PFSK-1 (cell line): ENCODE results near the gene SPANXA2. TPM values are rescaled to one million over a fixed set of nuclear protein-coding genes. Genes with fewer than 3 reads are reported as not detected.
"Not testable (repeated sequence)": the region's sequence is repeated elsewhere in the genome, so short reads cannot be mapped to it uniquely, and the experiment has no call there.

Source experiments
- FOXP2 ChIP-seq: optimal IDR thresholded peaks from 2 replicates; pipeline ENCODE3; 2011; ENCODE audit warnings: borderline replicate concordance, control low read depth, inconsistent platforms; ENCODE audit not compliant: insufficient read depth; ENCODE audit errors: extremely low read length, extremely low read depth
- POLR2AphosphoS5 ChIP-seq: IDR thresholded peaks from 2 replicates; pipeline ENCODE4 v1.6.1; 2012; ENCODE audit warnings: low read depth, mild to moderate bottlenecking, control low read depth, low read length, moderate library complexity
- REST ChIP-seq, 2 experiments: IDR thresholded peaks; 2 replicates each; pipeline versions ENCODE4 v1.6.1 to v1.8.0; 2011 to 2012; ENCODE audit warnings: low read depth in 2 of 2, low read length in 2 of 2, control low read depth in 1 of 2, inconsistent platforms in 1 of 2, mild to moderate bottlenecking in 1 of 2, moderate library complexity in 1 of 2; ENCODE audit not compliant: insufficient read depth in 1 of 2
- SIN3A ChIP-seq: IDR thresholded peaks from 2 replicates; pipeline ENCODE4 v1.6.1; 2012; ENCODE audit warnings: mild to moderate bottlenecking, low read length, moderate library complexity, borderline replicate concordance; ENCODE audit not compliant: insufficient read depth
- TAF1 ChIP-seq: IDR thresholded peaks from 2 replicates; pipeline ENCODE4 v1.6.1; 2012; ENCODE audit warnings: low read length, control low read depth, borderline replicate concordance; ENCODE audit not compliant: insufficient read depth
- polyA plus RNA-seq: library from polyadenylated mRNA; unstranded; fragments of >200 nt; gene quantifications from one replicate; pipeline ENCODE4 v1.2.1, GENCODE V29; 2012; ENCODE audit warnings: low read depth, missing spikeins; ENCODE audit not compliant: insufficient read length

SPANXA2 gene
- not detected for polyA plus RNA-seq

- not testable (repeated sequence) for TF ChIP-seq POLR2AphosphoS5; REST (IDR thresholded peaks at IDR 0.05; ENCODE audit: insufficient read depth in 1 of 2, low read depth in 2 of 2, low read length in 2 of 2); TAF1
These were observed at the start of gene SPANXA2 for GRCh38 chrX:141589408-141589807. SPANXA2 (plus strand) TSS chrX:141589708; CDS start chrX:141589768, 60 bp downstream.

DNA sequence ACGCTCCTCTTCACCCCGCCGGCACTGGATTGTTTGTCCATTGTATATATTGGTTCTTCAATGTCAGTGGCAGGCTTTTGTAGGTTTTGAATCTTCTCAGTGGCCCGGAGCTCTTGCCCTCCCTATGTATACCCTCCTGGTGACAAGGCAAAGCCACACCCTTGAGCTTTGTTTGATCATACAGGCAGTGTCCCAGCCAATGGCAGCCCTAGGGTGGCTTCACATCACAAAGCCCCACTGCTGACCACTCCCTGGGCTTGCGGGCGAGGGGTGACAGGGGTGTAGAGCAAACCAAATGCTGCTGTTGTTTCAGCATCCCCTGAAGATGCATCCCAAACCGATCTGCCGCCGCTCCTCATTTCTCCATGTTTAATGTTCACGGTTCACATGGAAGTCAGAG, 4.9 kb upstream of the SPANXA2 start, which contains the start of gene SPANXA1:
Gene SPANXA1 (minus strand): TSS at position 101 of the 400 bp plus-strand sequence. CDS start 60 bp downstream, at position 41.
- TF ChIP-seq TAF1, SIN3A, FOXP2: not testable (repeated sequence)

DNA sequence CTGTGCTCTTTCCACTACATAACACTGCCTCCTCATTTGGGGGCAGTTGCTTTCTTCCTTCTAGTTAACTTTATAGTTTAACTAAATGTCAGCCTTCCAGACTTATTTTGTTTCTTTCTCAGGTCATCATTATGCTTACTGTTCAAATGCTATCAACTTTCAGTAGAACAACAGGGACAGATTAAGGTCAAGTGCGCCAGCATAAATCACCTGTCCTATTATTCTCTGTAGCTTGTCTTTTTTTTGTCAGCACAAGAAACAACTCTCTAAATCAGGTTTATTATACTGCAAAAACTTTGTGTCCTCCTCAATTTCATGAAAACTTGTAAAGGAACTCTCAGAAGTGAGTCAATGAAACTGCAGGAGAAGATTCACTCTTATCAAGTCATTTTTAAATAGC, 19.6 kb downstream of the SPANXA2 start:
- TF ChIP-seq FOXP2 (no peak), TAF1 (no peak), REST (IDR thresholded peaks at IDR 0.05; ENCODE audit: insufficient read depth in 1 of 2, low read depth in 2 of 2, low read length in 2 of 2) (no peak), SIN3A (no peak), POLR2AphosphoS5 (no peak)

- TF ChIP-seq POLR2AphosphoS5 (no peak), SIN3A (no peak), REST (IDR thresholded peaks at IDR 0.05; ENCODE audit: insufficient read depth in 1 of 2, low read depth in 2 of 2, low read length in 2 of 2) (no peak), FOXP2 (no peak)
These were observed 29.8 kb downstream of the SPANXA2 start for GRCh38 chrX:141619336-141619735.

DNA sequence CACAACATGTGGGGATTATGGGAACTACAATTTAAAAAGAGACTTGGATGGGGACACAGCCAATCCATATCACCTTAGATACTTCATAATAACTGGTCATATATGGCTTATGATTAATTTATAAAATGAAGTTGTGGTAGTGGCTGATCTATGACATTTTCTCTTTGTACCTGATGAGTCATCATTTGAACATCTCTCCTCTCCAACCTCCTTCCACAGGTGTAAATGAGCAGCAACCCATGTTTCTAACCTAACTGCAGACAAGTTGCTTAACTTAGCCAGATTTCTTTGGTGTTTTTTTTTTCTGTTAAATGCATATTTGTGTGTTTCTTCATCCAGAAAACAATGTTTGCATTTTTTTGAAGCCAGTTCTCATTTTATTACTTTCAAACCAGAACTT, 42.6 kb downstream of the SPANXA2 start:
- TF ChIP-seq POLR2AphosphoS5 (no peak), TAF1 (no peak), REST (IDR thresholded peaks at IDR 0.05; ENCODE audit: insufficient read depth in 1 of 2, low read depth in 2 of 2, low read length in 2 of 2) (no peak), SIN3A (no peak), FOXP2 (no peak)
